Ishikawa (cell line): Measurements from ENCODE around the gene PLEKHO2.

ENCODE experiments used
- CEBPB ChIP-seq: IDR thresholded peaks from 2 replicates; pipeline ENCODE4 v1.6.1; 2012
- CREB1 ChIP-seq: IDR thresholded peaks from 2 replicates; pipeline ENCODE4 v1.6.1; 2012; ENCODE audit warnings: low read depth
- EGR1 ChIP-seq: IDR thresholded peaks from 2 replicates; pipeline ENCODE4 v1.6.1; 2012
- EP300 ChIP-seq: IDR thresholded peaks from 2 replicates; pipeline ENCODE4 v1.6.1; 2012; ENCODE audit warnings: borderline replicate concordance
- FOXM1 ChIP-seq: IDR thresholded peaks from 2 replicates; pipeline ENCODE4 v1.6.1; 2012; ENCODE audit warnings: low read depth, borderline replicate concordance
- MAX ChIP-seq: IDR thresholded peaks from 2 replicates; pipeline ENCODE4 v1.6.1; 2012
- NFIC ChIP-seq: IDR thresholded peaks from 2 replicates; pipeline ENCODE4 v1.6.1; 2012
- RAD21 ChIP-seq: IDR thresholded peaks from 2 replicates; pipeline ENCODE4 v1.6.1; 2012; ENCODE audit warnings: low read depth
- TAF1 ChIP-seq: IDR thresholded peaks from 2 replicates; pipeline ENCODE4 v1.6.1; 2012; ENCODE audit warnings: low read depth, mild to moderate bottlenecking
- TCF12 ChIP-seq: IDR thresholded peaks from 2 replicates; pipeline ENCODE4 v1.6.1; 2012; ENCODE audit warnings: low read depth
- TEAD4 ChIP-seq: IDR thresholded peaks from 2 replicates; pipeline ENCODE4 v1.6.1; 2012
- USF1 ChIP-seq: IDR thresholded peaks from 2 replicates; pipeline ENCODE4 v1.6.1; 2012
- YY1 ChIP-seq: IDR thresholded peaks from 2 replicates; pipeline ENCODE4 v1.6.1; 2012; ENCODE audit warnings: low read depth
- ZBTB7A ChIP-seq: IDR thresholded peaks from 2 replicates; pipeline ENCODE4 v1.6.1; 2012; ENCODE audit warnings: low read depth
- TF ChIP-seq, protein P1 (sequence below): IDR thresholded peaks from 2 replicates; pipeline ENCODE4 v1.6.1; 2012; ENCODE audit warnings: low read depth, mild to moderate bottlenecking

PLEKHO2 gene

GRCh38 chr15:64803526-64803925 is 38.2 kb upstream of the PLEKHO2 start:
- no peak for TF ChIP-seq CREB1
- no peak for TF ChIP-seq TCF12
- no peak for TF ChIP-seq USF1
- TF ChIP-seq NFIC: no peak
- no peak for TF ChIP-seq MAX
- TF ChIP-seq EGR1: no peak
- TF ChIP-seq TEAD4: no peak
- TF ChIP-seq, protein P1, sequence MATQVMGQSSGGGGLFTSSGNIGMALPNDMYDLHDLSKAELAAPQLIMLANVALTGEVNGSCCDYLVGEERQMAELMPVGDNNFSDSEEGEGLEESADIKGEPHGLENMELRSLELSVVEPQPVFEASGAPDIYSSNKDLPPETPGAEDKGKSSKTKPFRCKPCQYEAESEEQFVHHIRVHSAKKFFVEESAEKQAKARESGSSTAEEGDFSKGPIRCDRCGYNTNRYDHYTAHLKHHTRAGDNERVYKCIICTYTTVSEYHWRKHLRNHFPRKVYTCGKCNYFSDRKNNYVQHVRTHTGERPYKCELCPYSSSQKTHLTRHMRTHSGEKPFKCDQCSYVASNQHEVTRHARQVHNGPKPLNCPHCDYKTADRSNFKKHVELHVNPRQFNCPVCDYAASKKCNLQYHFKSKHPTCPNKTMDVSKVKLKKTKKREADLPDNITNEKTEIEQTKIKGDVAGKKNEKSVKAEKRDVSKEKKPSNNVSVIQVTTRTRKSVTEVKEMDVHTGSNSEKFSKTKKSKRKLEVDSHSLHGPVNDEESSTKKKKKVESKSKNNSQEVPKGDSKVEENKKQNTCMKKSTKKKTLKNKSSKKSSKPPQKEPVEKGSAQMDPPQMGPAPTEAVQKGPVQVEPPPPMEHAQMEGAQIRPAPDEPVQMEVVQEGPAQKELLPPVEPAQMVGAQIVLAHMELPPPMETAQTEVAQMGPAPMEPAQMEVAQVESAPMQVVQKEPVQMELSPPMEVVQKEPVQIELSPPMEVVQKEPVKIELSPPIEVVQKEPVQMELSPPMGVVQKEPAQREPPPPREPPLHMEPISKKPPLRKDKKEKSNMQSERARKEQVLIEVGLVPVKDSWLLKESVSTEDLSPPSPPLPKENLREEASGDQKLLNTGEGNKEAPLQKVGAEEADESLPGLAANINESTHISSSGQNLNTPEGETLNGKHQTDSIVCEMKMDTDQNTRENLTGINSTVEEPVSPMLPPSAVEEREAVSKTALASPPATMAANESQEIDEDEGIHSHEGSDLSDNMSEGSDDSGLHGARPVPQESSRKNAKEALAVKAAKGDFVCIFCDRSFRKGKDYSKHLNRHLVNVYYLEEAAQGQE: no peak
- no peak for TF ChIP-seq RAD21
- TF ChIP-seq EP300: no peak

DNA sequence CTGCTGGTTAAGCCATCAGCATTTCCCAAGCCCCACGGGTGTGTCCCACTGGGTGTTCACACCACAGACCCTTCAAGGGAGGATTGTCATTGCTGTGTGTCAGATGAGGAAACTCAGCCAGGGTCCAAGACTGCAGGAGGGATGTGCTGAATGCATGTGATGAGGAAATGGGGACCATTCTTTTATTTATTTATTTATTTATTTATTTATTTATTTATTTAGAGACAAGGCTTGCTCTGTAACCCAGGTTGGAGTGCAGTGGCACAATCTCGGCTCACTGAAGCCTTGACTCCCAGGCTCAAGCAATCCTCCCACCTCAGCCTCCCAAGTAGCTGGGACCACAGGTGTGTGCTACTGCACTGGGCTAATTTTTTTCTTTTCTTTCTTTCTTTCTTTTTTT is 37.1 kb upstream of the PLEKHO2 start:
- TF ChIP-seq CREB1: no peak
- no peak for TF ChIP-seq USF1
- TF ChIP-seq FOXM1: no peak
- TF ChIP-seq CEBPB: no peak
- TF ChIP-seq NFIC: no peak
- TF ChIP-seq, protein P1: no peak
- TF ChIP-seq EP300: no peak
- no peak for TF ChIP-seq YY1
- no peak for TF ChIP-seq RAD21
- TF ChIP-seq TEAD4: no peak
- no peak for TF ChIP-seq EGR1
- no peak for TF ChIP-seq ZBTB7A
- TF ChIP-seq TCF12: no peak
- no peak for TF ChIP-seq TAF1
- no peak for TF ChIP-seq MAX

DNA sequence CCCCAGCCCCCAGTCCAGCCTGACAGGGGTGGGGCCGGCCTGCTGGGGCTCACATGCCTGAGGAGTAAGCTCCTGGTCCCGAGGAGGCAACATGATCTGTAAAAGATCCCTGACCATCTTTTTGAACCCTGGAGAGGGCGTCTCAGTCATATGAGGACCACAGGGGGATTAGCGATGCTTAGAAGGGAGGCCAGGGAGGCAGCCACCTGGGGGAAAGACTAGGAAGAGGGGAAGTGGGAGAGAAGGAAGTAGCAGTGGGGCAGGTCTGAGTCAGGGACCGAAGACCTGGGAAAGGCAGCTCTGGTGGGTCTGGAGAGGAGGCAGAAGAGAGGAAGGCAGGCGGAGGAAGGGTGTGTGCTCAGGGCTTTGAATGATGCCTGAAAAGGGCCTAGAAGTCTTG is 35.2 kb upstream of the PLEKHO2 start:
- TF ChIP-seq USF1: no peak
- TF ChIP-seq EP300: no peak
- no peak for TF ChIP-seq TCF12
- TF ChIP-seq NFIC: no peak
- no peak for TF ChIP-seq FOXM1
- TF ChIP-seq ZBTB7A: no peak
- TF ChIP-seq YY1: no peak
- TF ChIP-seq CEBPB: no peak
- no peak for TF ChIP-seq TEAD4
- TF ChIP-seq CREB1: no peak
- no peak for TF ChIP-seq TAF1
- TF ChIP-seq MAX: no peak
- TF ChIP-seq EGR1: no peak
- TF ChIP-seq RAD21: no peak
- TF ChIP-seq, protein P1: no peak

GRCh38 chr15:64807051-64807749 is 34.5 kb upstream of the PLEKHO2 start:
- no peak for TF ChIP-seq TAF1
